Stimulated activated CD4-positive, alpha-beta T cell treated with anti-CD3 and anti-CD28 coated beads, Interleukin-1b, Interleukin-23, amount 100 ng/mL, for 1 hour (primary cell): Measurements from ENCODE around the gene SECTM1.
"Not testable (repeated sequence)": the region's sequence is repeated elsewhere in the genome, so short reads cannot be mapped to it uniquely, and the experiment has no call there.

Experiments used
- DNase-seq, 2 donors: peaks; one replicate each; pipeline ENCODE4 v3.0.0-alpha.2; 2020; ENCODE audit warnings: low read depth in 2 of 2

SECTM1 gene

DNA sequence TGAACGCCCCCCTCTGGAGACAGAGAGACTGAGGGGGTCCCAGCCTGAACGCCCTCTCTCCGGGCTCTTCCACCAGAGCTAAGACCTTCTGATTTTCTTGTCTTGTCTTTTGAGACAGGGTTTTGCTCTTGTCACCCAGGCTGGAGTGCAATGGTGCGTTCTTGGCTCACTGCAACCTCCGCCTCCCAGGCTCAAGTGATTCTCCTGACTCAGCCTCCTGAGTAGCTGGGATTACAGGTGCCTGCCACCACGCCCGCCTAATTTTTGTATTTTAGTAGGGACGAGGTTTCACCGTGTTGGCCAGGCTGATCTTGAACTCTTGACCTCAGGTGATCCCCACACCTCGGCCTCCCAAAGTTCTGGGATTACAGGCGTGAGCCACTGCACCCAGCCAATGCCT, 14.4 kb upstream of the SECTM1 start:
- not testable (repeated sequence) for DNase-seq

DNA sequence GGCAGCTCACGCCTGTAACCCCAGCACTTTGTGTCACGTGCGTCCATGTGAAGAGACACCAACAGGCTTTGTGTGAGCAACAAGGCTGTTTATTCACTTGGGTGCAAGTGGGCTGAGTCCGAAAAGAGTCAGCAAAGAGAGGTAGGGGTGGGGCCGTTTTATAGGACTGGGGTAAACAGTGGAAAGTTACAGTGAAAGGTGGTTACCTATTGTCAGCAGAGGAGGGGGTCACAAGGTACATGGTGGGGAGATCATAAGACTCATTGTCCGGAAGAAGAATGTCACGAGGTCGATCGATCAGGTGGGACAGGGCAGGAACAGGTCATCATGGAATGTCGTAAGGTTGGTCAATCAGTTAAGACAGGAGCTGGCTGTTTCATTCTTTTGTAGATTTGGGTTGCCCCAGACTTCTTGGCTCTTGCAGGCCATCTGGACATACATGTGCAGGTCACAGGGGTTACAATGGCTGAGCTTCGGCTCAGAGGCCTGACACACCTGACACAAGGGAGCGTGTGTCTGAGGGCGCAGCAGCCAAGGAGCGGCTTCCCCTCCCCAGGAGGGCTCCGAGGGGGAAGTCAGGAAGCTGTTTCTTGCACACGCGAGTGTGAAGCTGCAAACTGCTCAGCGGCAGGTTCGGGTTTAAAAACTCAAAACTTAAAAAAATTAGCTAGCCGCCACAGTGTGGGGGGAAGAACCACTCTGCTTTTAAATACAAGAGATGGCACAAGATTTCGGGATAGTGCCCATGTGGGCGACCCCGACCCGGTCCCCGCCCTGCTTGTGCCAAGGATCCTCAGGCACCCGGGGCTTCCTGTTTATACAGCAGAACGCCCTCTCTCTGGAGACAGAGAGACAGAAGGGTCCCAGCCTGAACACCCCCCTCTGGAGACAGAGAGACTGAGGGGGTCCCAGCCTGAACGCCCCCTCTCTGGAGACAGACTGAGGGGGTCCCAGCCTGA, 13.1 kb upstream of the SECTM1 start:
- DNase-seq: no peak

DNA sequence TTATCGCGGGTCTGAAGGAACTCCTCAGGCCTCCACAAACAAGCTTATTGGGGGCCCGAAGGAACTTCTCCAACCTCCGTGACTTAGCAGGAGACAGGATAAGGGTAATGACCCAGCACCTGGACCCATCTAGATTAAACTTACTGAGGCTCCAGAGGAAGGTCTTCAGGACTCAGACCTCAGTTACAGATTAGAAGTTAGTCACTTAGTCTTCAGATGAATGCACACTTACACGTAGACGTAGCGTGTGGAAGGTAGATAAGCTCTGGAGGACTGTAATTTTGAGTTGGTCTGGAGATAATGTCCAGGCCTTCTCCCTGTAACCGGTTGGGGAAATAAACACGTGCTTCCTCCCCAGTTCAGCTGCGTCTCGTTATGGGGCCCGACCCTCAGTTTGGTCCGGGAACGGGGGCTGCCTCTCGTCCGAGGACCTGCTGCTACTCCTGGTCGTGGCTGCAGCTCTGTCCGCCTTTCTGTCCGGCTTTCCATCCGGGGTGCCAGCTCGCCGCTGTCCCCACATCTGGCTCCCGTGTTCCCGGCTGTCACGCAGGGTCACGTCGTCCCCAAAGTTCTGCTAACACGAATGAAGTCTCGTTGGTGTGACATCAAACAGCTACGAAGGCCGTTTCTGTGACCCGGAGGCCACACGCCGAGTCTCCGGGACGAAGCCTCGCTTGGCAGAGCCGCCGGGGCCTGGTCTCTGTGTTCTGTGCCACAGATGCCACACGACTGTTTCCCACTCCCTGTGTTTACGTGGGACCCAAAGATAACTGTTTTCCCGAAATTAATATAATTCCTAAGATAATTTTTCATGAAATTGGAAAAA, 11.8 kb upstream of the SECTM1 start:
- no peak for DNase-seq

DNA sequence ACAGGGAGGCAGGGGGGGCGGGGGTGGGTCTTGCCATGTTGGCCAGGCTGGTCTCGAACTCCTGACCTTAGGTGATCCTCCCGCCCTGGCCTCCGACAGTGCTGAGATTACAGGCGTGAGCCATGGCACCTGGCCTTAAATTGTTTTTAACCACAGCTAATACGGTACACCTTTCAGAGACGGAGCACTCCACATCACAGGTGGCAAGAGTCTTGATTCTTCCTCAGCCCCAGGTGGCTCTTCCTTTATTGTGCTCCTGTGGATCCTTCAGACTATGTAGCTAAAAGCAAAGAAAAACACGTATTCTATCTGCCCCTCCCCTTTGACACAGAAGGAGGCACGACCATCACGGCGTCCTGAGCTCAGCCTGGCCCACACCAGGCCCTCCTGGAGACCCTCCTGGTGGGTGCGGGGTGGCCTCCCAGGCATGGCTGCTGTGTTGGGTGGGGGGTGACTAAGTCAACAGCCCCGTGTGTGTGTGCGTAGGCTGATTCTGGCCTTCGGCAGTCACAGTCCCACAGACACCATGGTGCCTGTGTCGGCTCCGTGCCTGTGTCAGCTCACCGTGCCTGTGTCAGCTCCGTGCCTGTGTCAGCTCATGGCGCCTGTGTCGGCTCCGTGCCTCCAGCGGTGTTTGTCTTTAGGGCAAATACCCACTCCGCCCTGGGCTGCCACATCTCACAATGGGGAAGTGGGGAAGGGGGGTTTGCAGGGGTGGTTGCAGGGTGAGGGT, 10.8 kb upstream of the SECTM1 start:
- DNase-seq: no peak

GRCh38 chr17:82343560-82343959, 10.0 kb upstream of the SECTM1 start:
- no peak for DNase-seq

DNA sequence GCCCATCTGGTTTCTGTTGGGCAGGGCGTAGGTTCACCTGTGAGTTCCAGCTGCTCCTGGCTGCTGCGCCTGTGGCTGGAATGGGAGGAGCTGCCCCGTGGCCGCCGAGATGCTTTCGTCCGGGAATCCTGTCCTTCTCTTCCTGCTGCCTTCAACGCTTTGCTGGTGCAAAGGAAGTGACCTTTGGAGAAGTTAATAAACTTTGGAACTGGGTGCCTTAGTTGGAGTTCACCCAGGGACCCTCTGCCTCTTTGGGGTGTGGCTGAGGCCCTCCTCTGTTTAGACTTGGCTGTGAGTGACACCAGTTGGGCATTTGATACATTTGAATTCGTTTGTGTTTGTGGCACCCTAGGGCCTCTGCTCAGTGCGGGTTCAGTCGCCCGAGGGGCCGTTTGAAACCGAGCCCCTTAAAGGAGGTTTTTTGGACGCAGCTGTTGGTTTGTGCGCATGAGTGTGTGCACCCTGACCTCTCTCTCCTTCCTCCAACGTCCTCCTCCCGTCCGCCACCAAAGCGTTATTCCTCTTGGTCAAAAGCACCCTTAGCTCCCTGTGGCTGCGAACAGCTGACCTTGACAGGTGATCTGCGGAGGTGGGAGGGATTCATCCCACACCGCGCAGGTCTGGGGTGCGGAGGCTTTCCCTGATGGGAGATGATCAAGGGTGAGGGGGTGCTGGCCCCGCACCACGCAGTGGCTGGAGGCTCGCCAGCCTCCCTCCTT, 9.0 kb upstream of the SECTM1 start:
- no peak for DNase-seq

DNA sequence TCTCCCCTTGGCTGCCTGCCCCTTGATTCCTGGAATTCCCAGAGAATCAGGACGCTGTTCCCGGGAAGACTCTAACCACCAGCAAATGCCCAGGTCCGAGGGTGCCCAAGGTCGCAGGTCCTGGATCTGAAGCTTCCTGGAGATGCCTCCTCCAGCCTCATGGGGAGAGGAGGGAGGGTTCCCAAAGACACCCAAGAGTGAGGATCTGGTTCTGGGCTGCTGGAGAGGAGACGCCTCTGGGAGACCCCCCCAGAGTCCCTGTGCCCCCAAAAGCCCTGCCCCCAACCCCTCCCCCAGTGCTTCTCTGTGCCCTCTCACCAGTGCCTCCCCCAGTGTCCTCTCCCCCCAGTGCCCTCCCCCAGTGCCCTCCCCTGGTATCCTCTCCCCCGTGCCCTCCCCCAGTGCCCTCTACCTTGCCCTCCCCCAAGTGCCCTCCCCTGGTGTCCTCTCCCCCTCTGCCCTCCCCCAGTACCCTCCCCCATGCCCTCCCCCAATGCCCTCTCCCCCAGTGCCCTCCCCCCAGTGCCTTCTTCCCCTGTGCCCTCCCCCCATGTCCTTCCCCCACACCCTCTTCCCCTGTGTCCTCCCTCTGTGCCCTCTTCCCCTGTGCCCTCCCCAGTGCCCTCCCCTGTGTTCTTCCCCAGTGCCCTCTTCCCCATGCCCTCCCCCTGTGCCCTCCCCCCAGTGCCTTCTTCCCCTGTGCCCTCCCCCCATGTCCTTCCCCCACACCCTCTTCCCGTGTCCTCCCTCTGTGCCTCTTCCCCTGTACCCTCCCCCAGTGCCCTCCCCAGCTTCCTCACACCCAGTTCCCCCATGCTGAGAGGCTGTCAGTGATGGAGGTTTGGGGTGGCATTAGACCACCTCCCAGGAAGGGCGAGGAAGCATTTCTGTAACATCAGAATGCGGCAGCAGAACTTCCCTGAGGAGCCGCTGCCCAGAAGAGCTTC, 6.3 kb upstream of the SECTM1 start:
- no peak for DNase-seq

GRCh38 chr17:82338858-82339633, 5.5 kb upstream of the SECTM1 start:
- DNase-seq: no peak

DNA sequence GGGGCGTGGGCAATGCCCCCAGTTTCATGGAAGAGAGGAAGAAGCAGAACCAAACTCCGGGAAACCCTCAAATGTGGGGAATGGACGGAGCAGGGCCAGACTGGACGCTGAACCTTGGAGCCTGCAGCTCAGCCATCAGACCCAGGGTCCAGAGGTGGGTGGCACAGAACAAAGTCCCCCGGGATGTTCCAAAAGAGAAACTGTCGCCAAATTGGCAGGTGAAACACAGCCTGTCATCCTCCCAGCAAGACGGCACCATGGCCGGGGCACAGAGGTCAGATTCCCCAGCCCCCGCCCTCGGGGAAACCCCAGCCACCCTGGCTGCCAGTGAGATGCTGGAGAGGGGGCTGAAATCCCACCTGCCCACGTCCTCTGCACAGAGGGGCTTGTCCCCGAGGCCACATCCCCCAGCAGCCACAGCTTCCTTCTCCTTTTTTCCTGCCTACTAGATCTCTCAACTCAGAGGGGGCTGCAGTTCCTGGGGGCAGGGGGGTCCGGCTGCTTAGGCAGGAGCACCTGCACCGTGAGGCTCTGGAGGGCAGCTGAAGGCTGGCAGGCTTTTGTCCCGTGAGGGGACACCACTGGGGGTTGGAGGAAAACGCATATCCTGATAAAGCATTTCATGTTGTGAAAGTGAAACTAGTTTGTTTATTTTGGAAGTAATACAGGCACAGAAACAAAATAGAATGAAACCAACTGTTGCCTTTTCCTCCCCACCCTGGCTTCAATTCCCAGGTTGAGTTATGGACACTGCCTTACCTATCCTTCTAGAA, 1.2 kb upstream of the SECTM1 start:
- no peak for DNase-seq

DNA sequence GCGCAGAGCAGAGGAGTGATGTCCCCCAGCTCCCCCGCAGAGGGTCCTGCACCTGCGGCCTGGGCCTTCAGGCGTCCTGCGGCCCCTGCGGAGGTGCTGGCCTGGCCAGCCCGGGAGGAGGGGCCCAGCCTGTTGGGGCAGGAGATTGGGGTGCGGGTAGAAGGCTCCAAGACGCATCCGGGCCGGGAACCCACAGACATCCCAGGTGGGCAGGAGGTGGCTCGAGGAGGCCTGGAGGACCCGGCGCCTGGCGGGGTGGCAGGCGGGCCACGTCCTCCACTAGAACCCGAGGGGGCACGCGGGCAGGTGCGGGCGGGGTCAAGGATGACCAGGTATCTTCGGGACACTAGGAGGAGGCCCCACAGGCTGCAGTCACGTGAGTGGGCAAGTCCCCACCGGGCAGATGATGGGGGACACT, 647 bp upstream of the SECTM1 start:
- DNase-seq: no peak

GRCh38 chr17:82332669-82333278, 792 bp downstream of the SECTM1 start:
- DNase-seq: no peak

DNA sequence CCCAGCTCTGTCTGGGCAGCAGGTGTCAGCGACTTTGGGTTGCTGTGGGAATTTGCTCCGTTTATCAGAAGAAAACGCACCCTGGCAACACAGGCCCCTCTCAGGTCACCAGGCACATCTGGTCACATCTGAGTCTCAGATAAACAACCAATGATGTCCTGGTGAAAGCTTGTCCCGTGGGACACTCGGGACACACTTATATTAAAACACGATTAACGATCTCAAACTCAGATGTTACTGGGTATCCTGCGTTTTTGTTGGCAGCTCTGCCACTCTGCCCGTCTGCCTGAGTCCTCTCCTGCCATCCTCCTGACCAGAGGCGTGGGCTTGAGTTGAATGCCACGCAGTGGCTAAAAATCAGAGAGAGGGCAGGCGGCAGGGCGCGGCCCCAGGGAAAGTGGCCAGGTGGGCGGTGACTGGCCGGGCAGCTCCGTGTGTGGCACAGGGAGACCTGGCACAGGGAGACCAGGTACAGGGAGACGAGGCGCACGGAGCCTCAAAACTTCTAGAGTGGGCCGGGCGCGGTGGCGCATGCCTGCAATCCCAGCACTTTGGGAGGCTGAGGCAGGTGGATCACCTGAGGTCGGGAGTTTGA, 2.1 kb downstream of the SECTM1 start:
- DNase-seq: no peak

- no peak for DNase-seq
These were observed 3.0 kb downstream of the SECTM1 start for GRCh38 chr17:82330322-82331239.

DNA sequence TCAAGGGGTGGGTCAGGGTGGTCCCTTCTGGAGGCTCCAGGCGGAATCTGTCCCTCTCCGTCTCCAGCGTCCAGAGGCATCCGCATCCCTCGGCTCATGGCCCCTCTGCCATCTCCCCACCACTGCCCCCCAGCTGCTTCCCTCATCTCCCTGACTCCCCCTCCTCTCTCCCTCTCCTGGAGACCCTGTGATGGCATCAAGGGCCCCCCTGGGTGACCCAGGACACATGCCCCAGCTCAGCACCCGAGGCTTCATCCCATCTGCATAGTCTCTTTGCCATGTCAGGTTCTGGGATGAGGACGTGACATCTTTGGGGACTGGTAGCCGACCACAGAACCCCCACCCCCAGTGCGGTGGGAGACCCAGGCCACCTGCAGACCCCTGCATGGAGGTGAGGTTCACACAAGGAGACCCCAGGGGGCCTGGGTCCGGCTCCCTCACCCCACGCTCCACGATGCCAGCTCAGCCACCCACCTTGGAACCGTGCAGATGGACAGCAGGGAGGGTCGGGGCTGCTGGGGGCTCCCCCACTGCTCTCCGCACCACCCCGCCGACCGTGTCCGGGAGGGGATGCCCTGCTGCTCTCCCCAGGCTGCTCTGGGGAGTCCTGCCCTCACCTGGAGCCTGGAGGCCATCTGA, 3.8 kb downstream of the SECTM1 start:
- DNase-seq: no peak

DNA sequence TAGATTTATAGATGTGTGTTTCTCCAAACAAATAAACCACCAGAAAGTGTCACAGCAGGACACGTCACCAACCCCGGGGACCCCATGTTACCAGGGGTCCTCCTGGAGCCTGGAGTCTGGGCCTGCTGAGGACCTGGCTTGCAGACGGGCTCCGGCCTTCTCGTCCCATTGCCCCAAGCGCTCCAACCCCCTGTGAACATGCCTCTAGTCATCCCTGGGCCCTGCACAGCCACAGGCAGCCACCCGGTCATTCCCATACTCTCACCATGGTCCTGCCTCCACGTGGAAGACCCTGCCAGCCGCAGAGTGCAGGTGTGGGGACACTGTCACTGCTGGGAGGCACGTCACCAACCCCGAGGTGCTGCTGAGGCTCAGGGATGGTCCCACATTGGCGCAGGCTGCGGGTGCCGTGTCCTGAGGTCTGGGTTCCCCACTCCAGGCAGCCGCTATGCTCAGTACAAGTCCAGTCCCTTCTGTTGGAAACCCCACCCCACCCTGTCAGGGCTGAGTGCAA, 4.5 kb downstream of the SECTM1 start:
- DNase-seq: no peak
